Upper lobe of left lung (tissue), 6 donors: ENCODE data around the gene TVP23C. TPM values are rescaled to one million over a fixed set of nuclear protein-coding genes. Genes with fewer than 3 reads are reported as not detected.

Source experiments
- ATAC-seq, 2 donors: fragments of 200-7000 bp; cut with Tn5 transposase; one replicate each; pipeline ENCODE4 v1.9.1; 2022; ENCODE audit warnings: mild to moderate bottlenecking in 2 of 2, moderate library complexity in 2 of 2; ENCODE audit not compliant: low FRiP score in 2 of 2
- DNase-seq, 2 donors: peaks; one replicate each; pipeline ENCODE4 v3.0.0-alpha.2; 2019 to 2020
- H3K27ac ChIP-seq, 4 donors: fragments of 200-600 bp; sonication (generic); one replicate each; pipeline ENCODE4 v1.5.1; 2016 to 2019
- H3K27me3 ChIP-seq, 4 donors: fragments of 200-600 bp; sonication (generic); one replicate each; pipeline ENCODE4 v1.5.1; 2017 to 2019
- H3K36me3 ChIP-seq, 4 donors: fragments of 200-600 bp; sonication (generic); one replicate each; pipeline ENCODE4 v1.5.1; 2016 to 2019
- H3K4me1 ChIP-seq, 4 donors: fragments of 200-600 bp; sonication (generic); one replicate each; pipeline ENCODE4 v1.5.1; 2018 to 2019
- H3K4me3 ChIP-seq, 4 donors: fragments of 200-600 bp; sonication (generic); one replicate each; pipeline ENCODE4 v1.5.1; 2017 to 2019; ENCODE audit warnings: mild to moderate bottlenecking in 2 of 4, moderate library complexity in 1 of 4
- H3K9me3 ChIP-seq, 4 donors: fragments of 200-600 bp; sonication (generic); one replicate each; pipeline ENCODE4 v1.5.1; 2018 to 2019
- EP300 ChIP-seq, 4 donors: sonication (generic); formaldehyde crosslinking; IDR thresholded peaks; one replicate each; pipeline ENCODE4 v1.5.1; 2017; ENCODE audit warnings: antibody characterized with exemption in 4 of 4, control low read depth in 2 of 4
- POLR2A ChIP-seq, 4 donors: fragments of 450-650 bp; IDR thresholded peaks; one replicate each; pipeline ENCODE4 v1.5.1; 2016 to 2017; ENCODE audit warnings: antibody characterized with exemption in 4 of 4, mild to moderate bottlenecking in 2 of 4
- POLR2AphosphoS5 ChIP-seq, 2 donors: sonication (generic); formaldehyde crosslinking; IDR thresholded peaks; one replicate each; pipeline ENCODE4 v1.5.1; 2017; ENCODE audit warnings: antibody characterized with exemption in 2 of 2
- WGBS, 2 donors: methylation state at CpG; one replicate each; pipeline ENCODE4 v1.1.5; 2017 to 2018; 5-methylcytosine and 5-hydroxymethylcytosine counted together
- small RNA-seq, 4 donors: library from RNA; depleted of rRNA; stranded (forward); fragments of <200 nt; gene quantifications; one replicate each; pipeline ENCODE3, GENCODE V24; 2016
- total RNA-seq, 6 donors: library from RNA; depleted of rRNA in 4 of 6; stranded (reverse); fragments of >200 nt in 4 of 6; gene quantifications; one replicate each; pipeline versions ENCODE4 v1.1.0 to v1.2.1, GENCODE V29; 2016 to 2021
- TF ChIP-seq, protein P1 (sequence below), 6 experiments: fragments of 450-650 bp in 4 of 6; fragments of 200-600 bp in 2 of 6; sonication (generic) in 2 of 6; IDR thresholded peaks; one replicate each; pipeline ENCODE4 v1.5.1; 2016 to 2019; ENCODE audit warnings: antibody characterized with exemption in 6 of 6
- donor health status: DM: no; HTN: no; CAD: no; lungs with moderate emphysema.
- donor health status: DM: no; HTN: yes; CAD: no; lungs with severe emphysema.

Gene TVP23C
- total RNA-seq, 6 donors from 2014 or later = 15.3 to 54.0 (median 17.4) TPM

DNA sequence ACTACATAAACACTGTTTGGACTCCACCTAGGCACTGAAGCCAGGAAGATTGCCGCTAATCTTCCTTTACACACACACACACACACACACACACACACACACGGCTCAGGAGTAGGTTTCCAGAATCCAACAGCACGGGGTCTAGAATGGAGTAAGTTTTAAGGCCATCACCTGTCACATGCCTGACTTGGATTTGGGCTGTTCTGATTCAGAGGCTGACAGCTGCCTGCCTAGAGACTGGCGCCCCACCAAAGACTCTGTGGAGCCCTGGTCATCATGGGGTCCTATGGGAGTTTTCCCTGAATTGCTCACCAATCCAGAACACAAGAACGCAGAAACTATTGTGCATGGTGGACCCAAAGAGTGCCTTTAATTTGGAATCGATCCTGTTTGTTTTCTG, 106.8 kb downstream of the TVP23C start:
- H3K9me3 ChIP-seq = peaks cover 0 to 6% (median 0%) of the 10 kb centered on the region in 4 donors
- DNase-seq (no peak), ATAC-seq (peak in 1 of 2 donors; percentile 3)
- H3K27me3 ChIP-seq = no peaks in the 10 kb centered on the region
- peak overlapping the region; percentile 37 to 74 (median 68) for H3K27ac ChIP-seq
- no peak overlapping the region for H3K4me3 ChIP-seq
- WGBS, 2 donors = 91 to 97% methylated on average over 5 to 6 of the region's 6 CpGs
- H3K4me1 ChIP-seq = peaks cover 5 to 8% (median 7%) of the 10 kb centered on the region in 4 donors
- no peak for TF ChIP-seq POLR2AphosphoS5 (IDR thresholded peaks at IDR 0.05)
- TF ChIP-seq POLR2A (IDR thresholded peaks at IDR 0.05) = no peak
- TF ChIP-seq, protein P1, sequence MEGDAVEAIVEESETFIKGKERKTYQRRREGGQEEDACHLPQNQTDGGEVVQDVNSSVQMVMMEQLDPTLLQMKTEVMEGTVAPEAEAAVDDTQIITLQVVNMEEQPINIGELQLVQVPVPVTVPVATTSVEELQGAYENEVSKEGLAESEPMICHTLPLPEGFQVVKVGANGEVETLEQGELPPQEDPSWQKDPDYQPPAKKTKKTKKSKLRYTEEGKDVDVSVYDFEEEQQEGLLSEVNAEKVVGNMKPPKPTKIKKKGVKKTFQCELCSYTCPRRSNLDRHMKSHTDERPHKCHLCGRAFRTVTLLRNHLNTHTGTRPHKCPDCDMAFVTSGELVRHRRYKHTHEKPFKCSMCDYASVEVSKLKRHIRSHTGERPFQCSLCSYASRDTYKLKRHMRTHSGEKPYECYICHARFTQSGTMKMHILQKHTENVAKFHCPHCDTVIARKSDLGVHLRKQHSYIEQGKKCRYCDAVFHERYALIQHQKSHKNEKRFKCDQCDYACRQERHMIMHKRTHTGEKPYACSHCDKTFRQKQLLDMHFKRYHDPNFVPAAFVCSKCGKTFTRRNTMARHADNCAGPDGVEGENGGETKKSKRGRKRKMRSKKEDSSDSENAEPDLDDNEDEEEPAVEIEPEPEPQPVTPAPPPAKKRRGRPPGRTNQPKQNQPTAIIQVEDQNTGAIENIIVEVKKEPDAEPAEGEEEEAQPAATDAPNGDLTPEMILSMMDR (IDR thresholded peaks at IDR 0.05) = no peak
- no peak for TF ChIP-seq EP300 (IDR thresholded peaks at IDR 0.05)
- no peaks in the 10 kb centered on the region for H3K36me3 ChIP-seq

DNA sequence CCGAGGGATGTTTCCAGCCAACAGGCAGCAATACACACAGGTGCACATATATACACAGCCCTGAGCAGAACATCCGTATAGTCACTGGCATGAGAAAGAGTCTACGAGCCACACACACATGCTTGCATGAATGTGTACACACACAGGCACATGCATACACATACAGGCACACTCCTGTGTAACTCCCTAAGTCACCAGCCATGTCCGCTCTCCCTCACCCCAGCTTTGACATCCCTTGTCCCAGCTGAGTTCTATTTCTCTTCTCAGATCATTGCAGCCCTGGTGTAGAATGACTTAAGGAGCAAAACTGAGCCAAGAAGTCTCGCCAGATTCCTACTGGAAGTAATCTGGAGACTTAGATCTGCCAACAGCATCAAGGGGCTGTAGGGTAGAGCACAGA, 108.9 kb downstream of the TVP23C start:
- Histone ChIP-seq H3K4me1 (peaks cover 5 to 8% (median 7%) of the 10 kb centered on the region in 4 donors), H3K4me3 (no peak overlapping the region), H3K27ac (peak overlapping the region in 1 of 4 donors; percentile 74), H3K36me3 (no peaks in the 10 kb centered on the region), H3K27me3 (no peaks in the 10 kb centered on the region), H3K9me3 (peaks cover 0 to 6% (median 0%) of the 10 kb centered on the region in 4 donors)
- ATAC-seq = no peak
- TF ChIP-seq POLR2A (IDR thresholded peaks at IDR 0.05) = no peak
- peak in 1 of 2 donors; percentile 52 for TF ChIP-seq POLR2AphosphoS5 (IDR thresholded peaks at IDR 0.05)
- WGBS, 2 donors = 95 to 97% methylated on average over 5 of the region's 5 CpGs
- DNase-seq = no peak

DNA sequence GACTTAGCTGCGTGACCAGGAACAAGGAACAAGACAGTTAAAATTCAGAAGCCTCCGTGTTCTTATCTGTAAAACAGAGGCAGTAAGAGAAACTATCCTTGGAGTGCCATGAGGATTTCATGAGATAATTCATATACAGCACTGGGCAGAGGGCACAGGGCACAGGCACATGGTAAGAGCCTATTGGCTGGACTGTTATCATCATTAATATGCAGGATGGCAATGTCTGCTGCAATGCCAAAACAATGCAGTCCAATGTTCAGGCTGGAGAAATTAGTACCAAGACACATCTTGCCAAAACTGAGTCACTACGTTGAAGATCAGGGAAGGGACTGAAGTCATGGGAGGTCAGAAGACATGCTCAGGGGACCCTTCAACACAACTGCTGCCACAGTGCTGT, 109.5 kb downstream of the TVP23C start:
- DNase-seq (no peak), ATAC-seq (no peak)
- H3K36me3 ChIP-seq = no peaks in the 10 kb centered on the region
- TF ChIP-seq POLR2A (IDR thresholded peaks at IDR 0.05) = no peak
- no peak for TF ChIP-seq POLR2AphosphoS5 (IDR thresholded peaks at IDR 0.05)
- TF ChIP-seq, protein P1 (IDR thresholded peaks at IDR 0.05) = no peak
- H3K27me3 ChIP-seq = no peaks in the 10 kb centered on the region
- H3K9me3 ChIP-seq = peaks cover 0 to 6% (median 0%) of the 10 kb centered on the region in 4 donors
- peak overlapping the region in 1 of 4 donors; percentile 54 for H3K27ac ChIP-seq
- no peak overlapping the region for H3K4me3 ChIP-seq
- H3K4me1 ChIP-seq = peaks cover 5 to 8% (median 7%) of the 10 kb centered on the region in 4 donors
- WGBS, 2 donors = 69 to 91% methylated on average over 3 of the region's 3 CpGs

DNA sequence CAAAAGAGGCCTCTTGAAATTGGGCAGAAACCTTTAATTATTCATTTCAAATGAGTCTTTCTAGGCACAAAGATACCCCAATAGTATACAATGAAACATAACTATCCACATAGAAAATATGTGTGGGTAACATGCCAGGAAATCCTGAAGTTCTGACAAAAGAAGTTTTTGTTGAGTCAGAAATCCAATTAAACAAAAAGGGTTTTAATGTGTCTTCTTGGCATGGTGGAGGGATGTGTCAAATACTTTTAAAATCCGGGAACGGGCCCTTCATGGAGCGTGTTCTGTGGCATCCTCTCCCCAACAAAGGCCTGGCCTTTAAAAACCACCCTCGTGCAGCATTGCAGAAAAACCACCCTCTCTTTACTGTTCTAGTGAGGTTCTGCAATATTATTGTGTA, 110.0 kb downstream of the TVP23C start:
- TF ChIP-seq EP300 (IDR thresholded peaks at IDR 0.05) (no peak), POLR2A (IDR thresholded peaks at IDR 0.05) (no peak), POLR2AphosphoS5 (IDR thresholded peaks at IDR 0.05) (no peak)
- TF ChIP-seq, protein P1 (IDR thresholded peaks at IDR 0.05) = no peak
- Histone ChIP-seq H3K4me3 (no peak overlapping the region), H3K27me3 (no peaks in the 10 kb centered on the region), H3K36me3 (no peaks in the 10 kb centered on the region), H3K4me1 (peaks cover 3 to 13% (median 9%) of the 10 kb centered on the region in 4 donors), H3K9me3 (peaks cover 0 to 6% (median 0%) of the 10 kb centered on the region in 4 donors), H3K27ac (peak overlapping the region in 2 of 4 donors; percentile 20 to 54)
- 71 to 75% methylated on average over 4 of the region's 4 CpGs for WGBS, 2 donors
- no peak for DNase-seq
- no peak for ATAC-seq

DNA sequence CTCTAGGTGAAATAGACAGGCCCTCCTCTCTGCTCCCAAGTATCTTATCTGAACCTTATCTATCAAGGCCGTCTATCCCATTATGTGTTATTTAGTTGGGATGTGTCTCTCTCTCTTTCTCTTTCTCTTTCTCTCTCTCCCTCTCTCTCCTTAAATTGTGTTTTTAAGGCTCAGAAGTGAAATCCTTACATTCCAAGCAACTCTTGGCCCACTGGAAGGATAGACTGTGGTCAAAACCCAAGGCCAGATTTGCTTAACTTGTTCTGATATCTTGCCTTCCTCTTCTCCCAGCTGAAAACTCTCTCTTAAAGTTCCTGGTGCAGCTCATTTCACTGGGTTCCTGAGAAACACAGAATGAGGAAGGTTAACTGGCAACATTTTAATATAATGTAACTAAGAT, 110.5 kb downstream of the TVP23C start:
- ATAC-seq (no peak), DNase-seq (no peak)
- 32 to 67% methylated on average over 1 of the region's 1 CpG for WGBS, 2 donors
- Histone ChIP-seq H3K27ac (peak overlapping the region in 2 of 4 donors; percentile 9 to 20), H3K9me3 (peaks cover 0 to 6% (median 0%) of the 10 kb centered on the region in 4 donors), H3K36me3 (no peaks in the 10 kb centered on the region), H3K4me3 (no peak overlapping the region), H3K27me3 (no peaks in the 10 kb centered on the region), H3K4me1 (peaks cover 3 to 12% (median 7%) of the 10 kb centered on the region in 4 donors)
- TF ChIP-seq EP300 (IDR thresholded peaks at IDR 0.05) (no peak), POLR2AphosphoS5 (IDR thresholded peaks at IDR 0.05) (no peak), POLR2A (IDR thresholded peaks at IDR 0.05) (no peak)
- TF ChIP-seq, protein P1 (IDR thresholded peaks at IDR 0.05) = no peak

Small RNA genes lying within 50 kb of the gene (small RNA-seq; reads per million reads assigned to genes)
- gene AC005838.1 = 0 reads per million in 4 donors
- 0 reads per million in 4 donors for gene RF00090

Other genes starting within 250 kb of the TVP23C start
- gene TEKT3, start 221.9 kb downstream of the TVP23C start, total RNA-seq = 1 to 10 TPM in 4 of 6 donors, under 1 TPM in 1, not detected in 1; 0.64 to 4.1 (median 1.8) TPM
- 10 to 100 TPM in 2 of 6 donors, 1 to 10 TPM in 3, not detected in 1; 4.7 to 38.8 (median 5.8) TPM for gene CDRT4, start 95.9 kb downstream of the TVP23C start, total RNA-seq
- gene FBXW10B, start 56.2 kb upstream of the TVP23C start, total RNA-seq = 10 to 100 TPM in 1 of 6 donors, 1 to 10 TPM in 4, under 1 TPM in 1; 0.34 to 11.1 (median 2.7) TPM
- gene TRIM16, start 120.8 kb upstream of the TVP23C start, total RNA-seq = 10 to 100 TPM; 15.7 to 63.2 (median 27.5) TPM
- 10 to 100 TPM; 10.0 to 23.5 (median 14.7) TPM for gene ZNF286A, start 136.3 kb upstream of the TVP23C start, total RNA-seq
- gene TBC1D26, start 168.8 kb upstream of the TVP23C start, total RNA-seq = 1 to 10 TPM in 1 of 6 donors, under 1 TPM in 1, not detected in 4; 0.11 to 5.7 TPM